Activated CD8-positive, alpha-beta memory T cell treated with anti-CD3 and anti-CD28 coated beads for 36 hours (primary cell): Measurements from ENCODE around the gene HHIPL1. TPM values are rescaled to one million over a fixed set of nuclear protein-coding genes. Genes with fewer than 3 reads are reported as not detected.
"Not testable (repeated sequence)": the region's sequence is repeated elsewhere in the genome, so short reads cannot be mapped to it uniquely, and the experiment has no call there.

Experiments used
- CTCF ChIA-PET: fragments of 350-600 bp; sonication (Branson Sonifier 250); formaldehyde crosslinking; loops from one replicate; lab custom pipeline; 2021; ENCODE audit warnings: antibody characterized with exemption; lab: Charles Lee
- POLR2A ChIA-PET: fragments of 350-600 bp; sonication (Branson Sonifier 250); formaldehyde crosslinking; loops from one replicate; lab custom pipeline; 2021; ENCODE audit warnings: antibody characterized with exemption; lab: Charles Lee
- total RNA-seq, 2 experiments: library from RNA; stranded (reverse); gene quantifications; one replicate each; pipeline ENCODE4 v1.2.3, GENCODE V29; 2021

HHIPL1 gene
- total RNA-seq, 2 experiments from 2014 or later, result not detected

DNA sequence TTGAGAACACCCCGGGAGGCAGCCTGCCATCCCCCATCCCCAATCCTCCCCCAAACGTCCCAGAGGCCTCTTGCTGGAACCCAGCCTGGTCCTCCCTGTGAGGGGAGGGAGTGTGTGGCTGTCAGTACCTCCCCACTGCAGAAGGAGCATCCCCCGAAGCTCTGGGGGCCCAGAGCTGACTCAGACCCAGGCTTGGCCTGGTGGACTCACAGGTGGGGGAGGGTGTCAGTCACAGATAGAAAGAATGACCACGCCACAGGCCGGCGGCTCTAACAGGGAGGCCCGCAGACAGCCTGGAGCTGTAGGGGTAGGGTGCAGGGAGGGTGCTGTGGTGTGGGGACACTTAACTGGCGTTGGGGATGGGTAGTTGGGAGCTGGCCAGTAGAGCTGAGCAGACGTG lies 5.3 kb downstream of the HHIPL1 start:
- POLR2A ChIA-PET, result no interaction called here
- CTCF ChIA-PET, result no interaction called here

DNA sequence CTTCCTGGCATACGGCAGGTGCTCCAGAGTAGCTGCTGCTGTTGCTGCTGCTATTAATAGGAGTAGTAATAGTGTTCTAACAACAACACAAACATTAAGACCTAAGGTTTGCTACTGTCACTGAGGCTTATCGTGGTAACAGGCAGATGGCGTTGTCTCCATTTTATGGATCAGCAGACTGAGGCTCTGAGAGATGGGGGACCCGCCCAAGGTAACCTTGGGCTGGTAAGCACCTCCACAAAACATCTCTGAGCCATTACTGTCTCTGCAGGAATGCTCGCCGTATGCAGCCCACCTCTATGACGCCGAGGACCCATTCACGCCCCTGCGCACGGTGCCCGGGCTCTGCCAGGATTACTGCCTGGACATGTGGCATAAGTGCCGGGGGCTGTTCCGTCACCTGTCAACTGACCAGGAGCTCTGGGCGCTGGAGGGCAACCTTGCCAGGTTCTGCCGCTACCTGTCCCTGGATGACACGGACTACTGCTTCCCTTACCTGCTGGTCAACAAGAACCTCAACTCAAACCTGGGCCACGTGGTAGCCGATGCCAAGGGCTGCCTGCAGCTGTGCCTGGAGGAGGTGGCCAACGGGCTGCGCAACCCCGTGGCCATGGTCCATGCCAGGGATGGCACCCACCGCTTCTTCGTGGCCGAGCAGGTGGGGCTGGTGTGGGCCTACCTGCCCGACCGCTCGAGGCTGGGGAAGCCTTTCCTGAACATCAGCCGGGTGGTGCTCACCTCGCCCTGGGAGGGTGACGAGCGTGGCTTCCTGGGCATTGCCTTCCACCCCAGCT lies 7.2 kb downstream of the HHIPL1 start:
- POLR2A ChIA-PET, result no interaction called here
- CTCF ChIA-PET, result no interaction called here

DNA sequence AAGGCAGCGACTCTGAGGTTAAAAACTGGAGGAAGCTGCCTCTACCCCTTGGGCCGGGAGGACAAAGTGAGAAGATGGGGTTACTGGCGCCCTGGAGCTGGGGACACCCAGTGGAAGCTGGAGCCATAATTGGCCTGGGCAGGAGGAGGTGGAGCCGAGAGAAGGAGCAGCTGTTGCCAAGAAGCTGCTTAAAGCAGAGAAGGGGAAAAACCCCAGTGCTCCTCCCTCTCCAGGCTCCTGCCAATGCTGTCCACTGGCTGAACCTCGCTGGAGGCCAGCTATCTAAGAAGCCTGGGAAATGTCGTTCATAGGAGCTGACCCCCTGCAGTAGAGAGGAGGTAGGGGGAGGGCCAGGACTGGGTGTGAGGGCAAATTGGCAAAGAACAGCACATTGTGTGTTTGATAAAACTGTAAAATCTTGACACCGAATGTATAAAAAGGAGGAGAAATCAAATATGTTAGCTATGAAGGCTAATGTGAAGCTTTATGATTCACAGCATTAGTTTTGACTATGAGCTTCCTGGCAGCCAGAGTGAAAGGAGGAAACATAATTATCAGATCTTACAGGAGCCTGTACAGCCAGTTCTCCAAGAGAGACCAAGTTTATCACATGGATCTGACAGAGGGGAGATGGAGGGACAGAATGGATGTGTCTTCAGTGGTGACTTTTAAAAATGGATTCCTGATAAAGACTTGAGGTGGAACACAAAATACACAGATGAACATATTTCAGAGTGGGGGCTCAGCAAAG lies 9.5 kb downstream of the HHIPL1 start:
- CTCF ChIA-PET, result no interaction called here
- POLR2A ChIA-PET, result no interaction called here

GRCh38 chr14:99655521-99655920 lies 10.6 kb downstream of the HHIPL1 start:
- ChIA-PET POLR2A (no interaction called here), CTCF (no interaction called here)

DNA sequence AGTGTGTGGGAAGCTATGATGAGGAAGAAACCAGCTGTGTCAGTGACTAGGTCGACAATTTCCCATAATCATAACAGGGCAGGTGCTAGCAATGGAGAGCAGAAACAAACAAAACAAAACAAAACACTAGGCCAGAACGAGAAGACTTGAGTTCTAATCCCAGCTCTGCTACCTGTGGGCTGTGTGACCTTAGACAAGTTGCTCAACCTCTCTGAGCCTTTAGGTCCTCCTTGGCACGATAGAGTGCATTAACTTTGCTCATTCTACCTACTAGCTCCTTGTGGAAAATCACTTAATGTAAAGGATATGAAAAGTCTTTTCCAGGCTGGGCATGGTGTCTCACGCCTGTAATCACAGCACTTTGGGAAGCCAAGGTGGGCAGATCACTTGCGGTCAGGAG lies 11.2 kb downstream of the HHIPL1 start:
- ChIA-PET CTCF (no interaction called here), POLR2A (no interaction called here)

GRCh38 chr14:99657645-99658155 lies 12.8 kb downstream of the HHIPL1 start:
- POLR2A ChIA-PET, result no interaction called here
- CTCF ChIA-PET, result interaction anchor here (1.2 kb wide), 1 partner anchor 25 kb away, joined by 3 read pairs; no protein-coding TSS in a partner anchor

DNA sequence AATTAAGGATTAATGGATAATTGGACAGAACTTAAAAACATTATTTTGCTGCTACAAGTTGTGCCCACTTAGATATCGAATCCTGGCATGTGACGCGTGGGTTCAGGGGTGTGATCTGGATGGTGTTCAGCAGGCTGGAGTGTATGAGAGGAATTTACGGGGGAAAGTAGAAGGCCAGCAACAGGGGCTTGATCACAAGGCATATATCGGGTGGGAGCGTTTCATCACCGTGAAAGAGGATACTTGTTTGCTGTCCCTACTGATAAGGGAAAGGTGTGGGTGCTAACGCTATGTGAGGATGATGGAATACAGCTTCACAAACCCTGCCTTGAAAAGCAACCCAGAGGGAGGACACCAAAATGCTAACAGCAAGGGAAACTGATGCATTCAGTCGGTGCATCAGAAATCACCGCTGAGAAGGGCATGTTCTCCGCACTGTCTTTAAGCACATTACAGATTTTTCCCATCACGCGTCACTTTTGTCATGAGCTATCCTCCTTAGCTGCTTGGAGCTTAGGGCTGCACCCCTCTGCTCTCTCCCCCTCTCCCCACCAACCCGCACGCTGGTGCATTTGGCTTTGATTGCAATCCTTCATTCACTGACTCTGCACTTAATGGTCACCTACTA lies 13.4 kb downstream of the HHIPL1 start:
- POLR2A ChIA-PET, result no interaction called here

DNA sequence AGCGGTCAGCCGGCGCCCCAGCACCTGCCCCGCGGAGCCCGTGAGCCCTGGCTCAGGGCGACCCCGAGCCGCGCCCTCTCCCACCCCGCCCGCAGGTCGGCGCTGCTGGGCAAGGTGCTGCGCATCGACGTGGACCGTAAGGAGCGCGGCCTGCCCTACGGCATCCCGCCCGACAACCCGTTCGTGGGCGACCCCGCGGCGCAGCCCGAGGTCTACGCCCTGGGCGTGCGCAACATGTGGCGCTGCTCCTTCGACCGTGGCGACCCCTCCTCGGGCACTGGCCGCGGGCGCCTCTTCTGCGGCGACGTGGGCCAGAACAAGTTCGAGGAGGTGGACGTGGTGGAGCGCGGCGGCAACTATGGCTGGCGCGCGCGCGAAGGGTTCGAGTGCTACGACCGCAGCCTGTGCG lies 14.4 kb downstream of the HHIPL1 start:
- ChIA-PET POLR2A (no interaction called here), CTCF (no interaction called here)

More for the DNA sequence above, 13.4 kb downstream of the HHIPL1 start:
- CTCF ChIA-PET, result interaction anchor here (1.2 kb wide), 1 partner anchor 25 kb away, joined by 3 read pairs; no protein-coding TSS in a partner anchor

DNA sequence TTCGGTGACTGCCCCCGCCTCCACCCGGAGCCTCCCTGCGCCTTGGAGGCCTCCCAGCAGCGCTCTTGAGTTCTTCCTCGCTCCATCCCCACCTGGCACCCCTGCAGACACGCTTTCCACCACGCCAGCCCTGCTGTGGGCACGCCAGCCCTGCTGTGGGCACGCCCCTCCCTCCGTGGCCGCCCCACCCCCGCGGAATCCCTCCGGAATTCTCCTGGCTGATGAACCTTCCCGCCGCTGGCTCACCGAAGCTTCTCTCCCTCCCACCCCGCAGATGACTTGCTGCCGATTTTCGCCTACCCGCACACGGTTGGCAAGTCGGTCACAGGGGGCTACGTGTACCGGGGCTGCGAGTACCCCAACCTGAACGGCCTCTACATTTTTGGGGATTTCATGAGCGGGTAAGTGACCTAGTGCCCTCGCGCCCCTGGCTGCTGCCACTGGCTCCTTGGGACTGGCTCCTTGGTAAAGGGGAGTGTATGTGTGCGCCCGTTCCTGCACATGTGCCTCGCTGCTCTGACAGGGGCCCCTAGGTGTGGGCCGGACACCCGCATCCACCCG lies 15.2 kb downstream of the HHIPL1 start:
- POLR2A ChIA-PET, result no interaction called here
- CTCF ChIA-PET, result no interaction called here

DNA sequence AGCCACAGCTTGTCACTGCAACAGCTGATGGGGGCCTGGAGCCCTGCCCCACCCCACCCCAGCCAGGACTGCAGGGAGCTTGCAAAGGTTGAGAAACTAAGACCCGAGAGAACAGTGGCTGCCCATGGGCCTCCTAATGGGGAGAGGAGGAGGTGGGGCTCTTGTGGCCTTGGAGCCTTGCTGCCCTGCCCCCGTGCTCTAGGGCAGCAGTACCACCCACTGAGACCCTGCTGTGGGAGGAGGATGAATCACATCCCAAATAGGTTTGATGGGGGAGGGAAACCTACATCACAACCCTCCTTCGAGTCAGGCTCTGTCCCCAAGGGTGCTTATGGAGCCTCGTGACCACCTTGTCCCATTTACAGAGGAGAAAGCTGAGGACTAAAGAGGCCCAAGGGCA lies 15.9 kb downstream of the HHIPL1 start:
- POLR2A ChIA-PET, result no interaction called here
- CTCF ChIA-PET, result no interaction called here

DNA sequence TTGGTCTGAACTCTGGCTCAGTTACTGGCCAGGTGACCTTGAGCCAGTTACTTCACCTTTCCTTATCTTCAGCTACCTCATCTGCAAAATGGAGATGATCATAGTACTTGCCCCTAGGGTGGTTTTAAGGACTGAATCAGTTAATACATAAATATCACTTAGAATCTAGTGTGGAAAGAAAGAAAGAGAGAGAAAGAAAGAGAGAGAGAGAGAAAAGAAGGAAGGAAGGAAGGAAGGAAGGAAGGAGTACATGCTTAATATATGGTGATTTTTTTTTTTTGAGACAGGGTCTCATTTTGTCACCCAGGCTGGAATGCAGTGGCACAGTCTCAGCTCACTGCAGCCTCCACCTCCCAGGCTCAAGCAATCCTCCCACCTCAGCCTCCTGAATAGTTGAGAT lies 16.3 kb downstream of the HHIPL1 start:
- CTCF ChIA-PET, POLR2A ChIA-PET: not testable (repeated sequence)

GRCh38 chr14:99662846-99663245 lies 17.9 kb downstream of the HHIPL1 start:
- CTCF ChIA-PET, result no interaction called here
- POLR2A ChIA-PET, result no interaction called here

- POLR2A ChIA-PET, result no interaction called here
- CTCF ChIA-PET, result no interaction called here
Measured at GRCh38 chr14:99663386-99664057, 18.6 kb downstream of the HHIPL1 start.

DNA sequence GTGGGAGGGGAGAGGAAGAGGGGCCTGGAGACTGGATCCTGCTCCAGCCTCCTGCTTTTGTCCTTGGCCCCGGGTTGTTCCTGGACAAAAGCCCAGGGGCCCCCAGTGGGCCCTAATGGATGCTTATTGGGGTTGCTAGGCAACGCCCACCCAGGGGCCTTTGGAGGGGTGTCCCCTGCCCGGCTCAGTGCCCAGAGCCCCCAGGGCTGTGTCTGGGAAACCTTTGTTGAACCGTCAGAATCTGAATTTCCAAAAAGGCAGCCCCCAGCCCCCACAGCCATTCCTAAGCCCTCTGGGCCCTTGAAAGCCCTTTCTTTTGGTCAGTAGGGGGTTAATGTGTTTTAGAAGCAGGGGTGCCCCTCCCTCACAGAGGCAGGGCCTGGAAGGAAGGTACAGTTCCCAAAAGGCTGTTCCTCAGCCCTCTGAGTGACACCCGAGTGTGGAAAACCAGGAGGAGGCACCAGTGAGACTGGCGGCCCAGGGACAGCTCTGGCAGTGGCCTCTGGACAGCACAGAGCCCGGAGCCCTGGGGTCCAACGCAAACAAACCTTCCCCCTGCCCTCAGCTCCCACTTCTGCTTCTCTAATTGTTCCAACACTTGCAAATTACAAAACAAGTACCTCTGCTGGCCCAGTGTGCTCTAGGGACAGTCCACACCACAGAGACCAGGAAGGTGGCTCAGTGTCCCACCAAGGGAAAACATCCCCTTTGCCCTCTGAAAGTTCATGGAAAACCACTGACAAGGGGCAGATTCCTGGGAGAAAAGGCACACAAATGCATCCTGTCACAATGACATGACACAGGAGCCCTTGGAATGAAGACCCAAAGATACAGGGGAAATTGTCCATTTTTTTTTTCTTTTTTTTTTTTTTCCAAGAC lies 19.4 kb downstream of the HHIPL1 start:
- POLR2A ChIA-PET, result interaction anchor here (0.6 kb wide), 1 partner anchor 34 kb away, joined by 6 read pairs; no protein-coding TSS in a partner anchor
- CTCF ChIA-PET, result no interaction called here

GRCh38 chr14:99664937-99665273 lies 20.0 kb downstream of the HHIPL1 start:
- POLR2A ChIA-PET, result interaction anchor here (0.6 kb wide), 1 partner anchor 34 kb away, joined by 6 read pairs; no protein-coding TSS in a partner anchor
- CTCF ChIA-PET, result interaction anchor here (0.6 kb wide), 1 partner anchor 118 kb away, joined by 3 read pairs; no protein-coding TSS in a partner anchor

- CTCF ChIA-PET, result no interaction called here
Measured at GRCh38 chr14:99666533-99666932, 21.6 kb downstream of the HHIPL1 start.

DNA sequence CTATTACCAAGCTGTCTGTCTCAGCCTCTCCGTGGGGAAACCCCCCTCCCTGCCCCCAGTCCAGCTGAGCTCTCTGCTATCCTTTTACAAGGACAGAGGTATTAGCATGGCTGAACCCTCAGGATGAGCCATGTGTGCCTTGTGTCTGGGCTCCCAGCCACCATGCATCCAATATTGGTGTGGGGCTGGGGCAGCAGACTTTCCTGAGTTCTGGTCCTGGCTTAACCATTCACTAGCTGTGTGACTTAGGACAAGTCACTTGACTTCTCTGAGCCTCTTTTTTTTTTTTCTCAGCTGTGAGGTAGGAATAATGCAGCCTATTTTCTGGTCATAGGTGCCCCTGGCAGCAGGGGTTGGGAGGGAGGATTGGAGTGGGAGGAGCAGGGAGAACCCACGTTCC lies 22.1 kb downstream of the HHIPL1 start:
- CTCF ChIA-PET, result no interaction called here
- POLR2A ChIA-PET, result no interaction called here

More at GRCh38 chr14:99666533-99666932, 21.6 kb downstream of the HHIPL1 start:
- POLR2A ChIA-PET, result no interaction called here

GRCh38 chr14:99667821-99668220 lies 22.9 kb downstream of the HHIPL1 start:
- POLR2A ChIA-PET, result no interaction called here
- CTCF ChIA-PET, result no interaction called here
